ENCODE measurements around the gene RBFOX1. TPM values are rescaled to one million over a fixed set of nuclear protein-coding genes. Genes with fewer than 3 reads are reported as not detected.

The RBFOX1 gene
- total RNA-seq = not detected in 2 replicates

DNA sequence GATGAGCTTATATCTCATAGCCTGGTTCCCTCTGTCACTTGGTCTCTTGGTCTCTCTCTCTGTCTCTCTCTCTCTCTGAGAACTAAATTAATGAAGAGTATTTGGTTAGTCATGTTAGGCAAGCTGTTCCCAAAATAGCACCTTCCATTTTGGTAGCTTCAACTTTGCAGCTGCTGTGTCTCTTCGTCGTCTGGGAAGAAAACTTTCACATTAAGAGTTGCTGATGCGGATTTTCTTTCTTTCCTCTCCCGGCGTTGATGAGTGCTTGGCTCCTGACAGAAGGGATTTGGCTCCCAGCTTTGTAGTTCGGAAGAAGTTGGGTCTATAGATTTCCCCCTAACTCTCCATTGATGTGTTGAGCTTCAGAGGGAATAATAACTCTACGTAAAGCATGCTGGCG is at the start of gene RBFOX1:
Gene RBFOX1, plus strand, starts transcription at position 235 of the 400 bp plus-strand sequence.

Data from uterine smooth muscle cell (primary cell).